ENCODE results near the gene AMH. TPM values are rescaled to one million over a fixed set of nuclear protein-coding genes. Genes with fewer than 3 reads are reported as not detected.

Gene AMH
- total RNA-seq, 1 donor from 2014 or later: 4.8 TPM

DNA sequence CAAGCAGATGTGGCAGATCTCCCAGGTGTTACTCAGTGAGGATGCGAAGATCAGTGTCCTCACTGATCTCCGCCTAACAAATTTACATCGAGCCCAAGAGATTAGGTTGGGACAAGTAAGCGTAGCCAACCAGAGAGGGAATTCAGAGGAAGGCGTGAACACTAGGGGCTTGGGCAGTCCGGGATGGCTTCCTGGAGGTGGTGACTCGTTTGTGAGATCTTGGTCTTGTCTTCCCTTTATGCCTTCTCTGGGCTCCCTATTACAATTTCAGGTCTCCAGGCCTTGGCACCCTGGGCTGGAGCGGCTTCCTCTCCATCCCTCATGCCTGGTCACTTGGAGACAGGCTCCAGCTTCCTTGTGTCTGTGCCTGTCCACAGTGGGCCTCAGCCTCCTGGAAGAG lies 6.3 kb upstream of the AMH start:
- ChIA-PET POLR2A (interaction anchor here (9.7 kb wide), 1 partner anchor 29 kb away, joined by 103 read pairs; no protein-coding TSS in a partner anchor), CTCF (no interaction called here)
- no peak for ATAC-seq (ENCODE audit: low read depth)
- intact Hi-C loops (cut with micrococcal nuclease): no loop called here
- TF ChIP-seq, protein P1, sequence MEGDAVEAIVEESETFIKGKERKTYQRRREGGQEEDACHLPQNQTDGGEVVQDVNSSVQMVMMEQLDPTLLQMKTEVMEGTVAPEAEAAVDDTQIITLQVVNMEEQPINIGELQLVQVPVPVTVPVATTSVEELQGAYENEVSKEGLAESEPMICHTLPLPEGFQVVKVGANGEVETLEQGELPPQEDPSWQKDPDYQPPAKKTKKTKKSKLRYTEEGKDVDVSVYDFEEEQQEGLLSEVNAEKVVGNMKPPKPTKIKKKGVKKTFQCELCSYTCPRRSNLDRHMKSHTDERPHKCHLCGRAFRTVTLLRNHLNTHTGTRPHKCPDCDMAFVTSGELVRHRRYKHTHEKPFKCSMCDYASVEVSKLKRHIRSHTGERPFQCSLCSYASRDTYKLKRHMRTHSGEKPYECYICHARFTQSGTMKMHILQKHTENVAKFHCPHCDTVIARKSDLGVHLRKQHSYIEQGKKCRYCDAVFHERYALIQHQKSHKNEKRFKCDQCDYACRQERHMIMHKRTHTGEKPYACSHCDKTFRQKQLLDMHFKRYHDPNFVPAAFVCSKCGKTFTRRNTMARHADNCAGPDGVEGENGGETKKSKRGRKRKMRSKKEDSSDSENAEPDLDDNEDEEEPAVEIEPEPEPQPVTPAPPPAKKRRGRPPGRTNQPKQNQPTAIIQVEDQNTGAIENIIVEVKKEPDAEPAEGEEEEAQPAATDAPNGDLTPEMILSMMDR (IDR thresholded peaks at IDR 0.05): no peak
- H3K27ac Mint-ChIP-seq: no peak overlapping the region
- no peaks in the 10 kb centered on the region for H3K9me3 Mint-ChIP-seq
- H3K36me3 Mint-ChIP-seq (ENCODE audit: low read depth): peaks cover 69% of the 10 kb centered on the region
- no peak overlapping the region for H3K4me3 Mint-ChIP-seq
- no peak for DNase-seq
- peaks cover 48% of the 10 kb centered on the region for H3K4me1 Mint-ChIP-seq
- H3K27me3 Mint-ChIP-seq: no peaks in the 10 kb centered on the region

DNA sequence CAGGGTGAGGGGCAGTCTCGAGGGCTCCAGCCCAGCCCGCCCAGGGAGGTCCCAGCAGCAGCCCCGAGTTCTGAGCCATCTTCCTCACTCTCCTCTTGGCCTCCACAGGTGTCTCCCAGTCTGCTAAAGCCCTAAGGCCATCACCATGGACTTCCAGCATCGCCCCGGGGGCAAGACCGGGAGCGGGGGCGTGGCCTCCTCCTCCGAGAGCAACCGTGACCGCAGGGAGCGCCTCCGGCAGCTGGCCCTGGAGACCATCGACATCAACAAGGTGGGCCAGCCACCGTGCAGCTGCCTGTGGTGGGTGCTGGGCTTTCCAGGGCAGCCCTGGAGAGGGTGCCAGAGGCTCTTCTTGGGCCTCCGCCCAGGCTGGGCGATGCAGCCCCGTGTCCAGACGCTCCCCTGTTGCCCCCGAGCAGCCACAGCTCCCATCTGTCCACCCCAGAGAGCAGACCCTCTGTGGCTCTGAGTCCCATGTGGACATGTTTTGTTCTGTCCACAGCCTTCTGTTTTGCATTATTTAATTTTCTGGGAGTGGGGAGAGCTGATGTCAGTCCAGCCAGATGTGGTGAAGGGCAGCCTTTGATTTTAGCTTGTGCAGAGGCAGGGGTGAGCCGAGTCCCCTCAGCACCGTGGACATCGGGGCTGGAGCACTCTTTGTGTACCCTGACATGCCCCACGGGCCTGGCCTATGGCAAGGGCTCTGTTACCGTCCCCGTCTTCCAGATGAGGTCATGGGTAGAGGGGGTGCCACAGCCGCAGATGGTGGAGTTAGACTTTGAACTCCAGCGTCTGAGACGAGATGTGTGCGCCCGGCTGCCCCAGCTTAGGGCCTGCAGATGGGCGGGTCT lies 5.6 kb upstream of the AMH start:
- Mint-ChIP-seq H3K9me3 (no peaks in the 10 kb centered on the region), H3K27ac (no peak overlapping the region), H3K27me3 (no peaks in the 10 kb centered on the region), H3K4me1 (peaks cover 41% of the 10 kb centered on the region), H3K4me3 (no peak overlapping the region), H3K36me3 (ENCODE audit: low read depth) (peaks cover 68% of the 10 kb centered on the region)
- ATAC-seq (ENCODE audit: low read depth) (no peak), DNase-seq (no peak)
- ChIA-PET POLR2A (no interaction called here), CTCF (no interaction called here)
- TF ChIP-seq, protein P1 (IDR thresholded peaks at IDR 0.05): no peak
- intact Hi-C loops (cut with micrococcal nuclease): no loop called here

DNA sequence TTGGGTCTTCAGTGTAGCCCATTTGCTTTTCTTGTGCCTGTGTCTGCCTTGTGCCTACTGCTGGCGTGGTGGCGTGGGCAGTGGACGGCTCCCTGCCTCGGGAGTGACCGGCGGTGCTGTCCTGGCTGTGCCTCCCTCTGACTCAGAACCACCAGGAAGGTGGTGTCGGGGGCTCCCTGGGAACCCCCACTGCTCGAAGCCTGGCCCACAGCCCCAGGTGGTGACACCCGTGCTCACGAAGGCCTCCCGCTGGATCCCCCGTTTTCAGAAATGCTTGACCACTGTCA lies 5.1 kb upstream of the AMH start:
- CTCF ChIA-PET: no interaction called here
- POLR2A ChIA-PET: no interaction called here
- DNase-seq: no peak
- intact Hi-C loops (cut with micrococcal nuclease): no loop called here
- TF ChIP-seq, protein P1 (IDR thresholded peaks at IDR 0.05): no peak
- no peaks in the 10 kb centered on the region for H3K27me3 Mint-ChIP-seq
- H3K4me1 Mint-ChIP-seq: peaks cover 35% of the 10 kb centered on the region
- H3K27ac Mint-ChIP-seq: no peak overlapping the region
- peaks cover 71% of the 10 kb centered on the region for H3K36me3 Mint-ChIP-seq (ENCODE audit: low read depth)
- ATAC-seq (ENCODE audit: low read depth): no peak
- no peak overlapping the region for H3K4me3 Mint-ChIP-seq
- H3K9me3 Mint-ChIP-seq: no peaks in the 10 kb centered on the region

DNA sequence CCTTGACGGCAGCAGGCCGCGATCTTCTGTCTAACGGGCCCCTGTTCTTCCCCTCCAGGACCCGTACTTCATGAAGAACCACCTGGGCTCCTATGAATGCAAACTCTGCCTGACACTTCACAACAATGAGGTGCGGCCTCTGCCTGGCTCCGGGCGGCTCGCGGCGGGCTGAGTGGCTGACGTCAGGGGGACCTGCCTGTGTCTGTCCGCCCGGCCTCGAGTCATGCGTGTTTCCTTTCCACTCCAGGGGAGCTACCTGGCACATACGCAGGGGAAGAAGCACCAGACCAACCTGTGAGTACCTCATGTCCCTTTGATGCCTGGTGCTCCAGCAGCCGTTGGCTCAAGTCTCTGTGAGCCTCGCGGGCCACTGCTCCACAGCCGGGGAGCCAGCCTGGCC lies 4.6 kb upstream of the AMH start:
- H3K36me3 Mint-ChIP-seq (ENCODE audit: low read depth): peaks cover 69% of the 10 kb centered on the region
- no peaks in the 10 kb centered on the region for H3K27me3 Mint-ChIP-seq
- DNase-seq (no peak), ATAC-seq (ENCODE audit: low read depth) (no peak)
- POLR2A ChIA-PET: no interaction called here
- CTCF ChIA-PET: no interaction called here
- H3K4me1 Mint-ChIP-seq: peaks cover 31% of the 10 kb centered on the region
- H3K9me3 Mint-ChIP-seq: no peaks in the 10 kb centered on the region
- H3K4me3 Mint-ChIP-seq: no peak overlapping the region
- intact Hi-C loops (cut with micrococcal nuclease): no loop called here
- TF ChIP-seq, protein P1 (IDR thresholded peaks at IDR 0.05): no peak
- H3K27ac Mint-ChIP-seq: no peak overlapping the region

DNA sequence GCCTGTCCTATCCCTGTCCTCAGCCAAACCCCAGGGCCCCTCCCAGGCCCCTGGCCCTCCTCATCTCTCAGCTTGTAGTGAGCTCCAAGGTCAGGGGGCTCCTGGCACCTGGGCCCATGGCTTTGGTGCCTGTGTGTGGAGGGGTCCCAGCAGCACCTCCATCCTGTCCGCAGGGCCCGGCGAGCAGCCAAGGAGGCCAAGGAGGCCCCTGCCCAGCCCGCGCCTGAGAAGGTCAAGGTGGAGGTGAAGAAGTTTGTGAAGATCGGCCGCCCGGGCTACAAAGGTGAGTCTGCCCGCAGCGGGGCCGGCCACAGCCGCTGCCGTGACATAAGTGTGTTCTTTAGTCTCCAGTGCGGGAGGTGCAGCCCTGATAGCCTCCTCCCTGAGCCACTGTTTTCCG lies 3.9 kb upstream of the AMH start:
- Mint-ChIP-seq H3K36me3 (ENCODE audit: low read depth) (peaks cover 65% of the 10 kb centered on the region), H3K4me1 (peaks cover 26% of the 10 kb centered on the region), H3K27ac (no peak overlapping the region), H3K4me3 (no peak overlapping the region), H3K27me3 (peaks cover 2% of the 10 kb centered on the region), H3K9me3 (no peaks in the 10 kb centered on the region)
- TF ChIP-seq, protein P1 (IDR thresholded peaks at IDR 0.05): no peak
- CTCF ChIA-PET: no interaction called here
- no peak for ATAC-seq (ENCODE audit: low read depth)
- POLR2A ChIA-PET: interaction anchor here (0.7 kb wide), 2 partner anchors 13 to 20 kb away, joined by 3 to 5 read pairs; no protein-coding TSS in a partner anchor
- no peak for DNase-seq
- intact Hi-C loops (cut with micrococcal nuclease): no loop called here
